ENCODE data around the gene SPDYA. TPM values are rescaled to one million over a fixed set of nuclear protein-coding genes. Genes with fewer than 3 reads are reported as not detected.

The SPDYA gene
- total RNA-seq, 1 donor from 2014 or later: 1.9 TPM

GRCh38 chr2:28768422-28768821 is 42.2 kb upstream of the SPDYA start:
- DNase-seq: no peak
- no peak overlapping the region for H3K4me3 ChIP-seq
- intact Hi-C loops (cut with DNase I): no loop called here
- ATAC-seq: no peak
- no peaks in the 10 kb centered on the region for H3K36me3 ChIP-seq
- no peaks in the 10 kb centered on the region for H3K9me3 ChIP-seq
- no peaks in the 10 kb centered on the region for H3K27me3 ChIP-seq (ENCODE audit: low read depth)
- TF ChIP-seq CTCF (IDR thresholded peaks at IDR 0.05): no peak
- H3K27ac ChIP-seq: no peak overlapping the region
- H3K4me1 ChIP-seq: peaks cover 62% of the 10 kb centered on the region

GRCh38 chr2:28768952-28769351 is 41.7 kb upstream of the SPDYA start:
- H3K4me1 ChIP-seq: peaks cover 67% of the 10 kb centered on the region
- ATAC-seq (no peak), DNase-seq (no peak)
- no peaks in the 10 kb centered on the region for H3K36me3 ChIP-seq
- TF ChIP-seq CTCF (IDR thresholded peaks at IDR 0.05): no peak
- intact Hi-C loops (cut with DNase I): no loop called here
- H3K27me3 ChIP-seq (ENCODE audit: low read depth): no peaks in the 10 kb centered on the region
- no peak overlapping the region for H3K27ac ChIP-seq
- no peak overlapping the region for H3K4me3 ChIP-seq
- H3K9me3 ChIP-seq: no peaks in the 10 kb centered on the region

- TF ChIP-seq CTCF (IDR thresholded peaks at IDR 0.05): no peak
- Histone ChIP-seq H3K27ac (no peak overlapping the region), H3K4me3 (no peak overlapping the region), H3K27me3 (ENCODE audit: low read depth) (no peaks in the 10 kb centered on the region), H3K36me3 (peaks cover 9% of the 10 kb centered on the region), H3K4me1 (peaks cover 63% of the 10 kb centered on the region), H3K9me3 (no peaks in the 10 kb centered on the region)
- DNase-seq: no peak
- no peak for ATAC-seq
- intact Hi-C loops (cut with DNase I): no loop called here
Observed at GRCh38 chr2:28772351-28772750, 38.3 kb upstream of the SPDYA start.

- H3K36me3 ChIP-seq: peaks cover 50% of the 10 kb centered on the region
- no peak overlapping the region for H3K4me3 ChIP-seq
- no peak for TF ChIP-seq CTCF (IDR thresholded peaks at IDR 0.05)
- DNase-seq (no peak), ATAC-seq (no peak)
- intact Hi-C loops (cut with DNase I): no loop called here
- H3K9me3 ChIP-seq: no peaks in the 10 kb centered on the region
- H3K27me3 ChIP-seq (ENCODE audit: low read depth): no peaks in the 10 kb centered on the region
- no peak overlapping the region for H3K27ac ChIP-seq
- peaks cover 41% of the 10 kb centered on the region for H3K4me1 ChIP-seq
Observed at GRCh38 chr2:28776471-28776870, 34.2 kb upstream of the SPDYA start.

- H3K36me3 ChIP-seq: peaks cover 70% of the 10 kb centered on the region
- ATAC-seq (no peak), DNase-seq (no peak)
- intact Hi-C loops (cut with DNase I): no loop called here
- TF ChIP-seq CTCF (IDR thresholded peaks at IDR 0.05): no peak
- no peak overlapping the region for H3K27ac ChIP-seq
- peaks cover 23% of the 10 kb centered on the region for H3K4me1 ChIP-seq
- no peaks in the 10 kb centered on the region for H3K9me3 ChIP-seq
- no peak overlapping the region for H3K4me3 ChIP-seq
- H3K27me3 ChIP-seq (ENCODE audit: low read depth): no peaks in the 10 kb centered on the region
Observed at GRCh38 chr2:28778392-28778791, 32.2 kb upstream of the SPDYA start.

GRCh38 chr2:28779001-28779400 is 31.6 kb upstream of the SPDYA start:
- DNase-seq (no peak), ATAC-seq (no peak)
- Histone ChIP-seq H3K9me3 (no peaks in the 10 kb centered on the region), H3K27me3 (ENCODE audit: low read depth) (no peaks in the 10 kb centered on the region), H3K36me3 (peaks cover 76% of the 10 kb centered on the region), H3K4me1 (peaks cover 17% of the 10 kb centered on the region), H3K4me3 (no peak overlapping the region), H3K27ac (no peak overlapping the region)
- no peak for TF ChIP-seq CTCF (IDR thresholded peaks at IDR 0.05)
- intact Hi-C loops (cut with DNase I): no loop called here

Measured in lower lobe of right lung (tissue), 2 donors.